HepG2 (cell line): ENCODE data around the gene VARS2. TPM values are rescaled to one million over a fixed set of nuclear protein-coding genes. Genes with fewer than 3 reads are reported as not detected.

Experiments
- BORCS8-MEF2B ChIP-seq: sonication (generic); formaldehyde crosslinking; IDR thresholded peaks from 2 replicates; pipeline ENCODE4 v1.8.0; 2022; ENCODE audit warnings: mild to moderate bottlenecking, missing genetic modification reagents
- FOSL2 ChIP-seq: sonication (generic); formaldehyde crosslinking; IDR thresholded peaks from 2 replicates; pipeline ENCODE4 v1.4.0; 2020; ENCODE audit warnings: missing genetic modification reagents
- JUN ChIP-seq: sonication (generic); formaldehyde crosslinking; IDR thresholded peaks from 2 replicates; pipeline ENCODE4 v1.4.0; 2020; ENCODE audit warnings: mild to moderate bottlenecking, missing genetic modification reagents
- KDM5A ChIP-seq: fragments of 200-600 bp; sonication (generic); IDR thresholded peaks from 2 replicates; pipeline ENCODE4 v1.7.0; 2018; ENCODE audit warnings: antibody characterized with exemption, mild to moderate bottlenecking, low read length, borderline replicate concordance
- KLF6 ChIP-seq: IDR thresholded peaks from 2 replicates; pipeline ENCODE4 v1.8.0; 2016; ENCODE audit warnings: missing biosample characterization, missing genetic modification reagents
- MTA3 ChIP-seq: sonication (generic); formaldehyde crosslinking; IDR thresholded peaks from 2 replicates; pipeline ENCODE4 v1.4.0; 2020; ENCODE audit warnings: missing genetic modification reagents
- RFX5 ChIP-seq: IDR thresholded peaks from 2 replicates; pipeline ENCODE4 v1.6.1; 2011; ENCODE audit warnings: low read depth, low read length, improper control_type of control experiment
- SSRP1 ChIP-seq: IDR thresholded peaks from 2 replicates; pipeline ENCODE4 v1.6.1; 2016; ENCODE audit warnings: control low read depth
- THYN1 ChIP-seq: sonication (generic); formaldehyde crosslinking; IDR thresholded peaks from 2 replicates; pipeline ENCODE4 v1.8.1; 2023; ENCODE audit warnings: low read depth, mild to moderate bottlenecking, moderate library complexity, missing genetic modification reagents, borderline replicate concordance
- ZFY ChIP-seq: sonication (generic); formaldehyde crosslinking; IDR thresholded peaks from 2 replicates; pipeline ENCODE4 v1.4.0; 2020; ENCODE audit warnings: missing genetic modification reagents
- ZNF101 ChIP-seq: sonication (generic); formaldehyde crosslinking; IDR thresholded peaks from 2 replicates; pipeline ENCODE4 v1.4.0; 2020; ENCODE audit warnings: mild to moderate bottlenecking, low read depth, missing genetic modification reagents, borderline replicate concordance
- ZNF354B ChIP-seq: sonication (generic); formaldehyde crosslinking; IDR thresholded peaks from 2 replicates; pipeline ENCODE4 v1.8.0; 2022; ENCODE audit warnings: mild to moderate bottlenecking, missing genetic modification reagents
- ZNF761 ChIP-seq: sonication (generic); formaldehyde crosslinking; conservative IDR thresholded peaks from 2 replicates; pipeline ENCODE4 v1.4.0; 2020; ENCODE audit warnings: mild to moderate bottlenecking, missing genetic modification reagents
- ZNF883 ChIP-seq: sonication (generic); formaldehyde crosslinking; IDR thresholded peaks from 2 replicates; pipeline ENCODE4 v1.5.1; 2020; ENCODE audit warnings: mild to moderate bottlenecking, missing genetic modification reagents; ENCODE audit errors: not compliant biosample characterization
- polyA plus RNA-seq, 8 experiments: library from polyadenylated mRNA; depleted of rRNA in 3 of 8; stranded (reverse) in 7 of 8; unstranded in 1 of 8; fragments of >200 nt; fragmentation: Illumina TruSeq in 4 of 8; extraction: Trizol in 4 of 8; gene quantifications; 2 replicates each; pipeline versions ENCODE4 v1.2.1 to v1.2.3, GENCODE V29; 2011 to 2016; ENCODE audit warnings: low read depth in 4 of 8, missing spikeins in 1 of 8, mixed read lengths in 1 of 8; ENCODE audit not compliant: insufficient read depth in 1 of 8
- total RNA-seq, 5 experiments: library from RNA; depleted of rRNA; stranded (reverse); fragments of >200 nt; fragmentation: Illumina TruSeq; extraction: Trizol; gene quantifications; 2 replicates each; pipeline ENCODE4 v1.2.3, GENCODE V29; 2016; ENCODE audit warnings: low read depth in 1 of 5
- TF ChIP-seq, protein P1 (sequence below), 2 experiments: fragments of 450-650 bp in 1 of 2; sonication (generic) in 1 of 2; formaldehyde crosslinking in 1 of 2; IDR thresholded peaks; 2 replicates each; pipeline versions ENCODE4 v1.6.1 to v1.8.0; 2016 to 2022; ENCODE audit warnings: antibody characterized with exemption in 1 of 2, mild to moderate bottlenecking in 1 of 2, missing genetic modification reagents in 1 of 2
- TF ChIP-seq, protein P2 (sequence below): sonication (generic); formaldehyde crosslinking; IDR thresholded peaks from 2 replicates; pipeline ENCODE4 v1.4.0; 2020; ENCODE audit warnings: low read depth, mild to moderate bottlenecking, missing genetic modification reagents
- TF ChIP-seq, protein P3 (sequence below): sonication (generic); formaldehyde crosslinking; conservative IDR thresholded peaks from 2 replicates; pipeline ENCODE4 v1.4.0; 2020; ENCODE audit warnings: missing genetic modification reagents

The VARS2 gene
- total and polyA plus RNA-seq, 2 of the 13 experiments (the other 11 are each of a cell fraction or from before 2014, with no cell fraction given) = 61.8 to 71.8 TPM

DNA sequence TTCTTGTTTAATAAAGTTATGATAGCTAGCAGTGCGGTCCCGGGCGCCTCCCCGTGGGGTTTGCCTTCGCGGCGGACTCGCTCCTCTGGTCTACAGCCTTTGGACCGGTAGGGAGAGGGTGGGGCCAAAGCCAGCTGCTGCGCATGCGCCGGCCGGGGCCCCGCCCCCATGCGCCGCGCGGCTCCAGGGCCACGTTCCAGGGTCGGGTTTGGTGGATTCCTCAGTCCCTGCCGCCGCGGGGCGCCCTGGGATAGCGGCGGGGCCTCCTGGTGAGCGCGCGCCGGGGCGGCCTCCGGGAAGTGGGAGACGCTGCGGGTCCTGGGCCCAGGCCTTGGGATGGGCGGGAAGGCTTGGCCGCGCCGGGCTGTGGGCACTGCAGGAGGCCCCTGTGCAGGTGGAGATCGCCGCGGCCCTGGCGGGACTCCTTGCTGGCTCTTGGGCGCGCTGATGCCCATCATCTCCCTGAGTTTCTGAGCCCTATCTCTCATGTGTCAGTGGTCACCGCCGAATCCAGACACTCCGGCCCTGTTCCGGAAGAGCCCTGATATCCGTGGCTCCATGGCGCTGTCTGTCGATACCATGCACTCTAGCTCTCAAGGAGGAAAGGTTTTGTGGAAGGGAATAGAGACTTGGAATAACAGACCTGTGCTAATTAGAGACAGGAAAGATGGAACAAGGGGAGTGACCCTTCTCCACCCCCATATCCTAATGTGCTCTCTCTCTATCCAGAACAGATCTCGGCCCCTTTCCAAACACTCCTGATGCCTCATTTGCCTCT, at the start of gene VARS2 (continued):
- TF ChIP-seq, protein P1, sequence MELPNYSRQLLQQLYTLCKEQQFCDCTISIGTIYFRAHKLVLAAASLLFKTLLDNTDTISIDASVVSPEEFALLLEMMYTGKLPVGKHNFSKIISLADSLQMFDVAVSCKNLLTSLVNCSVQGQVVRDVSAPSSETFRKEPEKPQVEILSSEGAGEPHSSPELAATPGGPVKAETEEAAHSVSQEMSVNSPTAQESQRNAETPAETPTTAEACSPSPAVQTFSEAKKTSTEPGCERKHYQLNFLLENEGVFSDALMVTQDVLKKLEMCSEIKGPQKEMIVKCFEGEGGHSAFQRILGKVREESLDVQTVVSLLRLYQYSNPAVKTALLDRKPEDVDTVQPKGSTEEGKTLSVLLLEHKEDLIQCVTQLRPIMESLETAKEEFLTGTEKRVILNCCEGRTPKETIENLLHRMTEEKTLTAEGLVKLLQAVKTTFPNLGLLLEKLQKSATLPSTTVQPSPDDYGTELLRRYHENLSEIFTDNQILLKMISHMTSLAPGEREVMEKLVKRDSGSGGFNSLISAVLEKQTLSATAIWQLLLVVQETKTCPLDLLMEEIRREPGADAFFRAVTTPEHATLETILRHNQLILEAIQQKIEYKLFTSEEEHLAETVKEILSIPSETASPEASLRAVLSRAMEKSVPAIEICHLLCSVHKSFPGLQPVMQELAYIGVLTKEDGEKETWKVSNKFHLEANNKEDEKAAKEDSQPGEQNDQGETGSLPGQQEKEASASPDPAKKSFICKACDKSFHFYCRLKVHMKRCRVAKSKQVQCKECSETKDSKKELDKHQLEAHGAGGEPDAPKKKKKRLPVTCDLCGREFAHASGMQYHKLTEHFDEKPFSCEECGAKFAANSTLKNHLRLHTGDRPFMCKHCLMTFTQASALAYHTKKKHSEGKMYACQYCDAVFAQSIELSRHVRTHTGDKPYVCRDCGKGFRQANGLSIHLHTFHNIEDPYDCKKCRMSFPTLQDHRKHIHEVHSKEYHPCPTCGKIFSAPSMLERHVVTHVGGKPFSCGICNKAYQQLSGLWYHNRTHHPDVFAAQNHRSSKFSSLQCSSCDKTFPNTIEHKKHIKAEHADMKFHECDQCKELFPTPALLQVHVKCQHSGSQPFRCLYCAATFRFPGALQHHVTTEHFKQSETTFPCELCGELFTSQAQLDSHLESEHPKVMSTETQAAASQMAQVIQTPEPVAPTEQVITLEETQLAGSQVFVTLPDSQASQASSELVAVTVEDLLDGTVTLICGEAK (IDR thresholded peaks at IDR 0.05) = no peak
- TF ChIP-seq, protein P1 (CRISPR knock-in tag; IDR thresholded peaks at IDR 0.05) = peak; percentile 96
- TF ChIP-seq THYN1 (no peak; the same call in 1 of the 2 replicates), KDM5A (no peak; the same call in 1 of the 2 replicates), ZFY (peak; percentile 99), ZNF761 (CRISPR knock-in tag) (no peak; the same call in 1 of the 2 replicates), JUN (CRISPR knock-in tag) (peak; percentile 79), KLF6 (CRISPR knock-in tag) (peak; percentile 96), ZNF101 (no peak), ZNF883 (CRISPR knock-in tag) (peak; percentile 95), RFX5 (no peak), ZNF354B (CRISPR knock-in tag) (no peak), FOSL2 (CRISPR knock-in tag) (peak; percentile 42), BORCS8-MEF2B (CRISPR knock-in tag) (peak; percentile 96), SSRP1 (CRISPR knock-in tag) (0 out of 2 replicates have a peak, but pooled peaks have one; percentile 42), MTA3 (no peak)
- TF ChIP-seq, protein P2, sequence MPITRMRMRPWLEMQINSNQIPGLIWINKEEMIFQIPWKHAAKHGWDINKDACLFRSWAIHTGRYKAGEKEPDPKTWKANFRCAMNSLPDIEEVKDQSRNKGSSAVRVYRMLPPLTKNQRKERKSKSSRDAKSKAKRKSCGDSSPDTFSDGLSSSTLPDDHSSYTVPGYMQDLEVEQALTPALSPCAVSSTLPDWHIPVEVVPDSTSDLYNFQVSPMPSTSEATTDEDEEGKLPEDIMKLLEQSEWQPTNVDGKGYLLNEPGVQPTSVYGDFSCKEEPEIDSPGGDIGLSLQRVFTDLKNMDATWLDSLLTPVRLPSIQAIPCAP (CRISPR knock-in tag) = no peak
- TF ChIP-seq, protein P3, sequence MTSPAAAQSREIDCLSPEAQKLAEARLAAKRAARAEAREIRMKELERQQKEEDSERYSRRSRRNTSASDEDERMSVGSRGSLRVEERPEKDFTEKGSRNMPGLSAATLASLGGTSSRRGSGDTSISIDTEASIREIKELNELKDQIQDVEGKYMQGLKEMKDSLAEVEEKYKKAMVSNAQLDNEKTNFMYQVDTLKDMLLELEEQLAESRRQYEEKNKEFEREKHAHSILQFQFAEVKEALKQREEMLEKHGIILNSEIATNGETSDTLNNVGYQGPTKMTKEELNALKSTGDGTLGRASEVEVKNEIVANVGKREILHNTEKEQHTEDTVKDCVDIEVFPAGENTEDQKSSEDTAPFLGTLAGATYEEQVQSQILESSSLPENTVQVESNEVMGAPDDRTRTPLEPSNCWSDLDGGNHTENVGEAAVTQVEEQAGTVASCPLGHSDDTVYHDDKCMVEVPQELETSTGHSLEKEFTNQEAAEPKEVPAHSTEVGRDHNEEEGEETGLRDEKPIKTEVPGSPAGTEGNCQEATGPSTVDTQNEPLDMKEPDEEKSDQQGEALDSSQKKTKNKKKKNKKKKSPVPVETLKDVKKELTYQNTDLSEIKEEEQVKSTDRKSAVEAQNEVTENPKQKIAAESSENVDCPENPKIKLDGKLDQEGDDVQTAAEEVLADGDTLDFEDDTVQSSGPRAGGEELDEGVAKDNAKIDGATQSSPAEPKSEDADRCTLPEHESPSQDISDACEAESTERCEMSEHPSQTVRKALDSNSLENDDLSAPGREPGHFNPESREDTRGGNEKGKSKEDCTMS (CRISPR knock-in tag) = no peak
